COLO829 (cell line): ENCODE measurements around the gene FAM107B.
"Not testable (repeated sequence)": the region's sequence is repeated elsewhere in the genome, so short reads cannot be mapped to it uniquely, and the experiment has no call there.

ENCODE experiments used
- DNase-seq: peaks from one replicate; pipeline ENCODE4 v3.0.0; 2012; ENCODE audit warnings: low spot score

FAM107B gene

GRCh38 chr10:14601326-14601725 lies 173.4 kb downstream of the FAM107B start:
- no peak for DNase-seq

GRCh38 chr10:14600065-14600464 lies 174.6 kb downstream of the FAM107B start:
- DNase-seq = no peak

DNA sequence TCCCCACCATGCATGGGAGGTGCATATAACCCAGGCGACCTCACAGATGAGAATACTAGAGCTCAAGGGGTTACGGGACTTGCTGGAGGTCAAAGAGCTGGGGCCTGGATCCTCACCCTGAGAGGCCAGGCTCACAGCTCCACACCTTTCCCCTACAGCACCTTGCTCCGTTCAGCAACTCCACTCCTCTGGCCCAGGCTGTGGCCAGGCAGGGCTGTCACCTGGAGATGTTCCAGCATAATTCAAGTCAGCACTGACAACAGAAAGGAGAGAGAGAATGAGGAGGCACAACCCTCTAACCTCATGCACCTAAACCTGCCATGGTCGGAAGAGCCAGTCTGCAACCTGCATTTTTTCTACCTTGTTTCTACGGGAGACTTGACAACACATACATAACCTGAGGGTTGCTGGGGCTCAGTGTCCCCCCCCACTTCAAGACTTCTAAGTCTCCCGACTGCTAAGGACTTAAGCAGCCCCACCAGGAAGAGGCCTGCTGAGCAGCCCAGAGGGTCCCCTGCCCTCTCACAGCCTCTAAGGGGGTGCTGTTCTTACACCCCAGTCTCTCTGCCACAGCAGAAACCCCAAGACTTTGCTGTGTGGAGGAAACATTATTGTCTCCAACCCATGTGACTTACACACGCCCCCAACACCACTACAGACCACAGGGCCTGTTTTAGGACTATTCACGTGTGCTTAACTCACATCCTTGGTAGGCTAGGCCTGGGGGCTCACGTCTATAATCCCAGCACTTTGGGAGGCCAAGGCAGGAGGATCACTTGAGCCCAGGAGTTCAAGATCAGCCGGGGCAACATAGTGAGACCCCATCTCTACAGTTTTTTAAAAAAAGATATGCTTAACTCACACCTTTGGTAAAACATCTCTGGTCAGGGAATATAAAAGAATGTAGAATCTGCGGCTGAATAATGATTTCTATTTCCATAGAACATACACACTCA lies 175.6 kb downstream of the FAM107B start:
- no peak for DNase-seq

- DNase-seq = no peak
Observed at GRCh38 chr10:14595526-14596182, 179.0 kb downstream of the FAM107B start.

DNA sequence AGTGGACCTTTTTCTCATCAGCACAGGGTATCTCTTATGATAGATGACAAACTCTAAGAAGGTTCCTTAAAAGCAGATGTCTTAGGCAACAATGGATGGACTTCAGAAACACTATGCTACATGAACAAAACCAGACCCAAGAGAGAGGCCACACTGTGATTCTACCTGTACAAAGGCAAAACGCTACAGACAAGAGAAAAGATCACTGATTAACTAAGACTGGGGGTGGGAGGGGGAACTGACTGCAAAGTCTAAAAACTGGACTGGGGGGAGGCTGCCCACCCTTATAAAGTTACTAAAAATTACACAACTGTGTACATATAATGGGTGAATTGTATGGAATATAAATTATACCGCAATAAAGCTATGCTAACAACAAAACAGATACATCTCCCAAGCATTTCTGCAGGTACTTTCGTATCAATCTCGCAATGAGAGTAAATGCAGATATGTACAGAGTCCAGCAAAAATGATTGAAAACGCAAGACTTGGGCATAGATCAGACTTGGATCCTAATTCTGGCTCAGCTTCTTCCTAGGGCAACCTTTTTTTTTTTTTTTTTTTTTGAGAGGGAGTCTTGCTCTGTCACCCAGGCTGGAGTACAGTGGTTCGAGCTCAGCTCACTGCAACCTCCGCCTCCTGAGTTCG lies 179.7 kb downstream of the FAM107B start:
- no peak for DNase-seq

GRCh38 chr10:14593806-14594205 lies 180.9 kb downstream of the FAM107B start:
- DNase-seq = no peak

GRCh38 chr10:14592566-14592965 lies 182.1 kb downstream of the FAM107B start:
- DNase-seq = no peak

DNA sequence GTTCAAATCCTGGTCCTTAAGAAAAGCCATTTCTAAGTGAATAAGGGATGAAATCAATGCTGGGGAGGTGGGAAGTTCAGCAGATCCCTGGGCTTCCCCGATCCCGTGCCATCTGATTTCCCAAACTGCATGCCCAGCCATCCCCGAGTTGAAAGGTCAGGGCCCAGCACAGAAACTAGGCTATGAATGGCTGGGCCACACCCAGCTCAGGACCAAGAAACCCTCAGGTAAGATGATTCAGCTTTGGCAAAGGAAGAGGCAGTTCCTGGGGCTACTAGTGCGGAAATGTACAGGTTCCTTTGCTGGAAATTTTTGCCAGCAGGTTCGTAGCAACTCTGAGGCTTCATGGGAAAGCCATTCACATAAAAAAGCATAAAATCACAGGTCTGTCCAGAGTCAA lies 182.7 kb downstream of the FAM107B start:
- no peak for DNase-seq

- not testable (repeated sequence) for DNase-seq
Observed at GRCh38 chr10:14588938-14589294, 185.8 kb downstream of the FAM107B start.

DNA sequence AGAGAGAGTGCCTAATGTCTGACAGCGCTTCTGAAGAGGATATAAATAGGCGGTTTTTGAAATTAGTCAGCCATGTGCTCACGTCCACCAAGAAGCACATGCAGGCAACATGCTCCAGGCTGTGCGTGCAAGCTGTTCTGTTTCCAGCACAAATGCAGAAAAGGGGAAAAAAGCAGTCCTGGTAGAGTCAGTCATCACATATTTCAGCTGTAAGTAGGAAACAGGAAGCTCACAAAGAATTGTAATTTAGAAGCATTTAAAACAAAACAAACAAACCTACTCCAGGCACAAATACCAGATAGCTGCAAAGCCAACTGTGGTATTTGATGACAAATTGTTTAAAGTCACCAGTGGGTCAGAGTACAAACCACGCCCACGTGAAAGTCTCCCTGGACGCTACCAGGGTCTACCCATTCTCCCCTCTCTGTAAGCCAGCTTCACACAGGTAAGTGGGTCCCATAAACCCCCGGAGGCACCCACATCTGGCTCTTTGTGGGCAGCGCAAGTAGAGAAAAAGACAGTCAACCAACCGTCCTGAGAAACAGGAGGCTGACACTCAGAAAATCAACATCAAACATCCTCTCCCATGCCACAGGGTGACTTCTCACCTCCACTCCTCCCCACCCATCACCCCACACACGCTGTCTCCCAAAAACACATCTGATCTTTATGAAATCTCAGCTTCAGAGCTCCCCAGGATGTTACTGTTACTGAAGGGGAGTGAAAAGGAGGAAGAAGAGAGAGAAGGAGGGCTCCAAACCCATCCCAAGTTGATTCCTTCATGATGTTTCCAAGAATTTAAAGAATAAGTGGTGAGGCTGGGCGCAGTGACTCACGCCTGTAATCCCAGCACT lies 186.4 kb downstream of the FAM107B start:
- no peak for DNase-seq

DNA sequence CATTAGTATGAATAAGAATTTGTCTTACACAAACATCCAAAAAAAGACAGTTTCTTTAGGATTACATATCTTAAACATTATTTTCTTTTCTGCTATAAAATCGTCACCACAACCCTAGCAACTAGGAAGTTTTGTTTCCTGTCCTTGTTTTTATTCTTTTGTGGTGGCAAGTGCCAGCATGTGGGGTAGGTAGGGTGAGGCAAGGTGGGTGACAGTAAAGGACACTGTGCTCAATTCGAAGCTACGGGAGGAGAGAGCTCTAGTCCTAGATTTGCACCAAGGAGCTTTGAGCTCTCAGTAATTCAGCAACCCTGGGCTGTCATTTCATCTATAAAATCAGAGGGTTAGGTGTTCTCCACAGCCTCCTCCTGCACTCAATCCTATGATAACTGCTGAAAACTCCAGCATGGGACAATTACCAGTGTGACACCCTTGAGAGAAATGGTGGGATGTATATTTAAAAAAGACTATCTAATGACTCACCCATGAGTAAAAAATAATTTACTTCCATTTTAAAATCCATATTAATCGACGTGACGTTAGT lies 187.1 kb downstream of the FAM107B start:
- no peak for DNase-seq

- DNase-seq = no peak
Observed at GRCh38 chr10:14586901-14587300, 187.8 kb downstream of the FAM107B start.

DNA sequence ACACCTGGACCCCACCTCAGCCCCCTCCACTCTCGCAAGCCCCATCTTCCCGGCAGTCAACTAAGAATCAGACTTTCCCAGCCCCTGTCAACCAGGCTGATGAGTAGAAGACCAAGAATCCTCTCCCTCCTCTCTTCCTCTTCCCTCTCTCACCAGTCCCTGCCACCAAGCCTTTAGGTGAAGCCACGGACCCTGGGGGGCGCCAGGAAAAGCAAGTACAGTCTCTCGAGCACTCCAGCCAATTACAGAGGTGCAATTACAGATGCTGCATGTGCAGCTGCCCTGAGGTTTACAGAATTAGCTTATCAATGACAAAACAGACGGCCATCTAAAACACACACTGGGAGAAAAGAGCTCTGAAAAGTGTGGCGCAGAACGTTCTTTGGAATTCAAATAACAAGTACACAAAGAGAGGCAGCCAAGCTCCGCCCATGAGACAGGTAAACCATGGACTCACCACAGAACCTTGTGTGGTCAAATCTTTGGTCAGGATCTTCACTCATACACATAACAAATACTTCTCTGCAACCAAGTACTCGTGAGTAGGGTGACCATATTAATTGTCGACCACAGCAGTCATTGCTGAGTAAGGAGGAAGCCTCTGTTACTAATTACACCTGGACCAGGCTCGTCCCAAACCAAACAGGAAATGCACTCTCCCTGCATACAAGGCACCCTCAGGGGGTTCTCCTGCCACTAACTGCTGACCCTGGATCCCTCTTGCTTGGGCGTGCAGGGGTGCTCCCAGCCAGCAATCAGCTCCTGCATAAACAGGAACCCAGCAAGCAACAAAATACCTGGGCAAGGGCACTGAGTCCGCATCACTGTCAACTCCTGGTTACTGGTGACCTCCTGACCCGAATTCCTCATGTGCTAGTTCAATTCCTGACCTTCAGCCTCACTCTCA lies 189.2 kb downstream of the FAM107B start:
- no peak for DNase-seq

- DNase-seq = no peak
Observed at GRCh38 chr10:14584661-14585060, 190.0 kb downstream of the FAM107B start.

DNA sequence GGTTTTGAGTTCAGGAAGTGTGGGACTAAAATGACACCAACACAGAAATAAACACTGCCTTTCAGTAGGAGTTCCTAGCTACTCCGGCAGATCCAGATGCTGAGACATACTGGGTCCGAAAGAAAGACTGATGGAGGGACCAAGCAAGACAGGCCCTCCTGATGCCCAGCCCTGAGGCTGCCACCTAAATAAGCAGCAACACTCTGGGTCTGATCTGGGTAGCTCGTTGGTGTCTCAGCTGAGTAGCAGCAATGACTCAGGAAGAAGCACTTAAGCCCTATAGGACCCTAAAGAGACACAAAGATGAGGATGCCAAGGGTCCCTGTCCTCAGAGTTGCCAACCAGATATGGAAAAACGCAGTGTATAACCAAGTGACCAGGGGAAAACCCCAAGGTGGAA lies 190.7 kb downstream of the FAM107B start:
- no peak for DNase-seq

DNA sequence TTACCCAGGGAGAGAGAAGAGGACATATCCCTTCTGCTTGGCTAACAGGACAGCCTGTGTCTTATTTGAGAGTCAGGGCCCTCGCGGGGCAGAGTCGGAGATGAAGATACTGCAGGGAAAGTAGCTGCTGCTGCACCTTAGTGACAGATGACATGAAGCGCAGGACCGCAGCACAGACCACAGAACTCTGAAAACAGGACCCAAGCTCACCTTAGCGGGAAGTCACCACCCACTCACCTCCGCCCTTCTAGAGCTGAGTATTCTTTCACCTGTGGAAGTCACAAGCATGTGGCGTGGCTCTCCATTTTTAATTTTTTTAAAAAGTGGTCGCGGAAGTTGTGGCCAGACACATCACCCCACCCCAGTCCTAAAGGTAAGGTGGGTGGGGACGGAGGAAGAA lies 191.4 kb downstream of the FAM107B start:
- DNase-seq = no peak

DNA sequence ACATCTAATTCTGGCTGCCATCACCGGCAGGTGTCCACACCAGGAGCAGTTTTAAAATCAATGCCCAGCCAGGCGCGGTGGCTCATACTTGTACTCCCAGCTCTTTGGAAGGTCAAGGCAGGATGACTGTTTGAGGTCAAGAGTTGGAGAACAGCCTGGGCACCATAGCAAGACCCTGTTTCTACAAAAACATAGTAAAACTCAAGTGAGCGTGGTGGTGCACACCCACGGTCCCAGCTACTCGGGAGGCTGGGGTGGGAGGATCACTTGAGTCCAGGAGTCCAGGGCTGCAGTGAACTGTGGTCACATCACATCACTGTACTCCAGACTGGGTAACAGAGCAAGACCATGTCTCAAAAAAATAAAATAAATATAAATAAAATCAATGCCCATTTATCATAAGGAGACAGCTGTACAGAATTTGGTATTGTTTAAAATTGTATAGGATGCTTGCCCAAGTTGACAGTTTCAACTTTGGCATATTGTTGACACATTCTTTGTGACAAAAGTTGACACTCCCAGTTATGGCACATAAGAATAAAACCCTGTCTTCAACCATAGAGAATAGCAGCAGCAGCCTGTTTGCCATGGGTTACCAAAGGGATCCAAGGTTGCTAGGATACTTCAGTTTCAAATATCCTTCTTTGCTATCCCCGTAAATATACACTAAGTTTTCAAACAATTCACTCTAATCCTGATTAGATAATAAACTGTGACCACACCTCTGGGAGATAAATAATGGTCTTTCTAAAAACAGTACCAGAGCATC lies 193.0 kb downstream of the FAM107B start:
- no peak for DNase-seq

DNA sequence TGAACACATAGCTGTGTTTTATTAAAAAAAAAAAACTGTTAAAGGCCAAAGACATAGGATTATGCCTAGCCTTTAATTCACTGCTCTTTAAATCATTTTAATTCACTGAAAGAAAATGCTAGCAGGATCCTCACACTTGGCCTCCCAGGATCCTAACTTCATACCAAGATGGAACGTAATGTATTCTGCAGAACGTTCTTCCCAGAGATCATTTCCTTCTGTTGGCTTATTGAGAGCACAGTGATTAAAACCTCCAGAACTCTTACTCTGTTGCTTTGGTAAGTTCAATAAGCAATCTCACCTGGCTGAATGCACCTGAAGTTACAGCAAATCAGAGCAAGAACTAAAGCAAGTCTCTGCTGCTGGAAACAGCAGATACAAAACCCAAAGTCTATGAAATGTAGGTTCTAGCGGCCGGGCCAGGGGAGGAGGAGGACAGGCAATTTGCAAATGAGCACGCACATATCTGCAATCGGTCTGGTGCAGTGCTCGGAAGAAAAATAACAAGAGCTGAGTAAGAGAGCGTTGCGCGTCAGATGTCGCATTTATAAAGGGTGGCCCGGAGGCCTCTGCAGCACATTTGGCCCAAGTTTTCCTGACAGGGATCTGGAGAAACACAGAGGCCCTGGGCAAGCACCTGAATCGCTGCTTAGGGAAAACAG lies 193.9 kb downstream of the FAM107B start:
- DNase-seq = no peak

GRCh38 chr10:14579405-14579804 lies 195.3 kb downstream of the FAM107B start:
- no peak for DNase-seq
